HepG2 (cell line): ENCODE data around the gene ENPP7. TPM values are rescaled to one million over a fixed set of nuclear protein-coding genes. Genes with fewer than 3 reads are reported as not detected.

Source experiments
- AHR ChIP-seq: IDR thresholded peaks from 2 replicates; pipeline ENCODE4 v1.6.1; 2018; ENCODE audit warnings: missing genetic modification reagents, missing compliant biosample characterization
- AKAP8 ChIP-seq: sonication (generic); formaldehyde crosslinking; IDR thresholded peaks from 2 replicates; pipeline ENCODE4 v1.5.1; 2020; ENCODE audit warnings: mild to moderate bottlenecking, missing genetic modification reagents
- CTCF ChIP-seq: sonication (generic); formaldehyde crosslinking; IDR thresholded peaks from 2 replicates; pipeline ENCODE4 v1.5.0; 2020; ENCODE audit warnings: mild to moderate bottlenecking, missing genetic modification reagents, moderate library complexity
- HNRNPL ChIP-seq: fragments of 200-400 bp; formaldehyde crosslinking; IDR thresholded peaks from 2 replicates; pipeline ENCODE4 v1.6.1; 2017; ENCODE audit warnings: mild to moderate bottlenecking, low read depth, low read length
- KDM2A ChIP-seq: sonication (generic); formaldehyde crosslinking; IDR thresholded peaks from 2 replicates; pipeline ENCODE4 v1.4.0; 2020; ENCODE audit warnings: low read depth, missing genetic modification reagents, borderline replicate concordance
- MEF2D ChIP-seq: sonication (generic); formaldehyde crosslinking; IDR thresholded peaks from 2 replicates; pipeline ENCODE4 v1.5.1; 2020; ENCODE audit warnings: mild to moderate bottlenecking, missing genetic modification reagents
- NR2F6 ChIP-seq, 2 experiments: IDR thresholded peaks; 2 replicates each; pipeline ENCODE4 v1.6.1; 2016; ENCODE audit warnings: antibody characterized with exemption in 1 of 2, mild to moderate bottlenecking in 1 of 2
- RFX5 ChIP-seq: IDR thresholded peaks from 2 replicates; pipeline ENCODE4 v1.6.1; 2011; ENCODE audit warnings: low read depth, low read length, improper control_type of control experiment
- SOX6 ChIP-seq, 2 experiments: fragments of 450-650 bp in 1 of 2; sonication (generic) in 1 of 2; formaldehyde crosslinking in 1 of 2; IDR thresholded peaks; 2 replicates each; pipeline versions ENCODE4 v1.4.0 to v1.6.1; 2017 to 2020; ENCODE audit warnings: antibody characterized with exemption in 1 of 2, mild to moderate bottlenecking in 1 of 2, missing genetic modification reagents in 1 of 2
- ZFP91 ChIP-seq: sonication (generic); formaldehyde crosslinking; IDR thresholded peaks from 2 replicates; pipeline ENCODE4 v1.9.0; 2022; ENCODE audit warnings: missing genetic modification reagents, mild to moderate bottlenecking, borderline replicate concordance
- ZMYM2 ChIP-seq: sonication (generic); formaldehyde crosslinking; IDR thresholded peaks from 2 replicates; pipeline ENCODE4 v1.8.0; 2022; ENCODE audit warnings: mild to moderate bottlenecking, missing genetic modification reagents
- ZMYM3 ChIP-seq: sonication (generic); formaldehyde crosslinking; IDR thresholded peaks from 2 replicates; pipeline ENCODE4 v1.5.1; 2020; ENCODE audit warnings: mild to moderate bottlenecking, missing genetic modification reagents
- ZNF225 ChIP-seq: sonication (generic); formaldehyde crosslinking; IDR thresholded peaks from 2 replicates; pipeline ENCODE4 v1.4.0; 2020; ENCODE audit warnings: mild to moderate bottlenecking, missing genetic modification reagents
- ZNF292 ChIP-seq: sonication (generic); formaldehyde crosslinking; IDR thresholded peaks from 2 replicates; pipeline ENCODE4 v1.8.1; 2022; ENCODE audit warnings: mild to moderate bottlenecking, low read depth, missing genetic modification reagents, borderline replicate concordance
- ZNF451 ChIP-seq: sonication (generic); formaldehyde crosslinking; IDR thresholded peaks from 2 replicates; pipeline ENCODE4 v1.5.0; 2020; ENCODE audit warnings: mild to moderate bottlenecking, missing genetic modification reagents
- ZNF556 ChIP-seq: sonication (generic); formaldehyde crosslinking; IDR thresholded peaks from 2 replicates; pipeline ENCODE4 v1.4.0; 2020; ENCODE audit warnings: mild to moderate bottlenecking, missing genetic modification reagents, borderline replicate concordance
- ZNF564 ChIP-seq: sonication (generic); formaldehyde crosslinking; IDR thresholded peaks from 2 replicates; pipeline ENCODE4 v1.8.1; 2023; ENCODE audit warnings: mild to moderate bottlenecking, missing genetic modification reagents
- ZNF572 ChIP-seq: sonication (generic); formaldehyde crosslinking; IDR thresholded peaks from 2 replicates; pipeline ENCODE4 v1.5.1; 2020; ENCODE audit warnings: mild to moderate bottlenecking, missing genetic modification reagents
- ZNF574 ChIP-seq: sonication (generic); formaldehyde crosslinking; IDR thresholded peaks from 2 replicates; pipeline ENCODE4 v1.4.0; 2020; ENCODE audit warnings: missing genetic modification reagents
- ZNF782 ChIP-seq: sonication (generic); formaldehyde crosslinking; IDR thresholded peaks from 2 replicates; pipeline ENCODE4 v1.4.0; 2020; ENCODE audit warnings: missing genetic modification reagents, mild to moderate bottlenecking, borderline replicate concordance
- ZSCAN9 ChIP-seq: IDR thresholded peaks from 2 replicates; pipeline ENCODE4 v1.6.1; 2016; ENCODE audit warnings: borderline replicate concordance
- polyA plus RNA-seq, 8 experiments: library from polyadenylated mRNA; depleted of rRNA in 3 of 8; stranded (reverse) in 7 of 8; unstranded in 1 of 8; fragments of >200 nt; fragmentation: Illumina TruSeq in 4 of 8; extraction: Trizol in 4 of 8; gene quantifications; 2 replicates each; pipeline versions ENCODE4 v1.2.1 to v1.2.3, GENCODE V29; 2011 to 2016; ENCODE audit warnings: low read depth in 4 of 8, missing spikeins in 1 of 8, mixed read lengths in 1 of 8; ENCODE audit not compliant: insufficient read depth in 1 of 8
- total RNA-seq, 5 experiments: library from RNA; depleted of rRNA; stranded (reverse); fragments of >200 nt; fragmentation: Illumina TruSeq; extraction: Trizol; gene quantifications; 2 replicates each; pipeline ENCODE4 v1.2.3, GENCODE V29; 2016; ENCODE audit warnings: low read depth in 1 of 5

Gene ENPP7
- total and polyA plus RNA-seq, 2 of the 13 experiments (the other 11 are each of a cell fraction or from before 2014, with no cell fraction given), result 1.1 to 2.2 TPM

GRCh38 chr17:79739148-79740062 is 8.7 kb downstream of the ENPP7 start (continued):
- TF ChIP-seq SOX6 (IDR thresholded peaks at IDR 0.05) (no peak), SOX6 (CRISPR knock-in tag; IDR thresholded peaks at IDR 0.05) (no peak; the same call in 1 of the 2 replicates), KDM2A (CRISPR knock-in tag) (peak; percentile 52; the same call in 1 of the 2 replicates), ZNF556 (CRISPR knock-in tag) (no peak), AKAP8 (CRISPR knock-in tag) (0 out of 2 replicates have a peak, but pooled peaks have one; percentile 55), ZNF292 (peak; percentile 54; the same call in 1 of the 2 replicates), ZMYM2 (peak; percentile 25; the same call in 1 of the 2 replicates), NR2F6 (IDR thresholded peaks at IDR 0.05) (no peak), NR2F6 (CRISPR knock-in tag; IDR thresholded peaks at IDR 0.05) (0 out of 2 replicates have a peak, but pooled peaks have one; percentile 47), CTCF (CRISPR knock-in tag) (peak; percentile 51), ZSCAN9 (CRISPR knock-in tag) (0 out of 2 replicates have a peak, but pooled peaks have one; percentile 2), ZMYM3 (no peak), ZFP91 (CRISPR knock-in tag) (peak; percentile 49; the same call in 1 of the 2 replicates), ZNF225 (CRISPR knock-in tag) (no peak), ZNF782 (no peak), AHR (CRISPR knock-in tag) (peak; percentile 49; the same call in 1 of the 2 replicates), ZNF574 (CRISPR knock-in tag) (0 out of 2 replicates have a peak, but pooled peaks have one; percentile 16), HNRNPL (0 out of 2 replicates have a peak, but pooled peaks have one; percentile 57), MEF2D (CRISPR knock-in tag) (0 out of 2 replicates have a peak, but pooled peaks have one; percentile 56), ZNF451 (CRISPR knock-in tag) (0 out of 2 replicates have a peak, but pooled peaks have one; percentile 48), ZNF572 (CRISPR knock-in tag) (no peak), ZNF564 (CRISPR knock-in tag) (0 out of 2 replicates have a peak, but pooled peaks have one; percentile 3), RFX5 (no peak)
